Stimulated activated CD4-positive, alpha-beta T cell treated with anti-CD3 and anti-CD28 coated beads, TNF-alpha, amount 100 ng/mL, for 1 hour (primary cell): Measurements from ENCODE around the gene KRT6C.
"Not testable (repeated sequence)": the region's sequence is repeated elsewhere in the genome, so short reads cannot be mapped to it uniquely, and the experiment has no call there.

Experiments used
- DNase-seq, 3 donors: peaks; one replicate each; pipeline ENCODE4 v3.0.0-alpha.2; 2020; ENCODE audit warnings: low read depth in 3 of 3, low spot score in 1 of 3

KRT6C gene

DNA sequence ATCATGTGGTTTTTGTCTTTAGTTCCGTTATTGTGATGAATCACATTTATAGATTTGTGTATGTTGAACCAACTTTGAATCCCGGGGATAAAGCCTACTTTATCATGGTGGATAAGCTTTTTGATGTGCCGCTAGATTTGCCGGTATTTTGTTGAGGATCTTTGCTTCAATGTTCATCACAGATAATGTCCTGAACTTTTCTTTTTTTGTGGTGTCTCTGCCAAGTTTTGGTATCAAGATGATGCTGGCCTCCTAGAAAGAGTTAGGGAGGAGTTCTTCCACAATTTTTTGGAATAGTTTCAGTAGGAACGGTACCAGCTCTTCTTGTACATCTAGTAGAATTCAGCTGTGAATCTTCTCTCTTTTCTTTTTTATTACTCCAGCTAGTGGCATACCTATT lies 14.7 kb downstream of the KRT6C start:
- DNase-seq = no peak

DNA sequence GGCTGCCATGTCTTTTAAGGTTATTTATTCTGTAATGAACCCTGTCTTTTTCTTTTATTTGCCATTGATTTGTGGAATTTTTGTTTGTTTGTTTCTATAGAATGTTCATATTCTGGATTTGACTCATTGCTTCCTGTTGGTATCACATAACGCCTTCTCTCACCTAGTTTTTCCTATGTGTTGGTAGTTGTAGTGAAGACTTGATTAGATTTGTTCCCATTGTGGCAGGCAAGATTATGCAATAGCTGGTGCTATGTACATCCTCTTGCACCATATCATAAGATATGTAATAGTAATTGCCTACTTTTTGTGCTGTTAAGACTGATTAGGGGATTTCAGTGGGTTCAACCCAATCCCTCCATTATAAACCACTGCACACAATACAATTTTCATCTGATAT lies 17.8 kb downstream of the KRT6C start:
- no peak for DNase-seq

DNA sequence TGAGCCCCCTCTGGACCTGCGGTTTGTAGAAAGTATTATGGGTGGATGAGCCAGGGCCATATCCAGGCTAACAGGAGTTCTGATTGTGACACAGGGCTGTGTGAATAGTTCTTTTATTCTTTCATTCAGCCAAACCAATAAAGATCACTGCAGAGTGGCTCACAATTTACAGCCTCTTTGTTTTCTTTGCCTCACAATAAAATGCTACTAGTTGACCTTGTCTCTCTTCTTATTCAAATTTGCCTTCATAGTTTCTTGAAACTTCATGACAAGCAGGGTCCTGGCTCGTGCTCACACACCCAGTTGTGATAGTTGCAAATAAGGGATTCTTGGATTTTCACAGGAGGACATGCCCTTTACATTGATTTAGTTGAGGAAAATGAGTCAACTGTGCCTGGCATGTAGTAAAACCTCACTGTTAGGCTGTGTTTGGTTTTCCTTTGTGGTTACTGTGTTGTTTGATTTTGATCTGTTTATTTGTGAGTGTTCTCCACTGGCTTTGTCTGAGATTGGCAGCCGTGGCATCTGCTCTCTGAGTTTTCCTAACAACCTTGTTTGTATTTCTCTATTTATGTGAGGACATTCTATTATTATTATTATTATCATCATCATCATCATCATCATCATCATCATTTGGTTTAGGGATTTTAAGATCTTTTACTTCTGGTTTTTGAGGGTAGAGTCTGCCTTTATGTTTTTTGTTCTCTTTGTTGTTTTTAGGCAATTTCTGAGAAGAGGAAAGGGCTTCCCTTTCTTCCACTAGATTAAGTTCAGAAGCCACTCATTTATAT lies 19.0 kb downstream of the KRT6C start:
- DNase-seq = no peak

DNA sequence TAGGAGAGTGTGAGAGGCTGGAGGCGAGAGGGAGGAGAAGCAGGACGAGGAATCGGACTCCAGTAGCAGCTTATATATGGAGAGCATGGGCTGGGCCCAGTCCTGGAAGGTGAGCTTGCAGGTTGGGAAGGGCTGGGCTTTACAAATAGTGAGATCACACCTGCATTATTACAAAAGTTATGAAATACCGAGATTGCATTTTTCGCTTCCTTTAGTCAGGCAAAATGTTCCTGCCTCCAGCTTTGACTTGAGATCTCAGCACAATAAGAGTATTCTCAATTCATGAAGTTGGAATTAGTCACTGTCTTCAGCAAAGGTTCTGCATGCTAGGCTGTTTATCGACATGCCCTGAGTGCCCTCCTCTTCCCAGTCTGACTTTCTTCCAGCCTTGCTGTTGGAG lies 21.5 kb downstream of the KRT6C start, which contains the start of gene KRT6B:
TSS of gene KRT6B (minus strand) at position 46 of the 400 bp plus-strand sequence. CDS start 68 bp downstream, outside the sequence.
- no peak for DNase-seq

DNA sequence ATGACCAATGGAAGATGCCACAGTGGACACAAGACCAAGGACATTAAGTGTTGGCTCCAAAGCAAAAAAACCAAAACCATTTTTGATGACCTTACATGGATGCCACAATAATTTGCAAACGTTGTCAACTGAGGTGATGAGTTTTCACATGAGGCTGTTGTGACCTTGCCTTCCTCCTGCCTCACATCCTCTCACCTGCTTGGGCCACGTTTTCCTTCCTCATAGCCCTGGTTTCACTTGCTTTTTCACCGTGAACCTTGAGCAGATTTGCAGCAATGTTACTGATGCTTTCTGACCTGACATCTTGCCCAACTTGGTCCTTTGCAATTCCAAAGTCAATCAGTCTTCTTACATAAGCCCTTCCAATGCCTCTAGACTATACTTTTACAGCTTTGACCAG lies 25.4 kb downstream of the KRT6C start:
- no peak for DNase-seq

GRCh38 chr12:52447196-52447595 lies 26.4 kb downstream of the KRT6C start:
- DNase-seq = not testable (repeated sequence)

DNA sequence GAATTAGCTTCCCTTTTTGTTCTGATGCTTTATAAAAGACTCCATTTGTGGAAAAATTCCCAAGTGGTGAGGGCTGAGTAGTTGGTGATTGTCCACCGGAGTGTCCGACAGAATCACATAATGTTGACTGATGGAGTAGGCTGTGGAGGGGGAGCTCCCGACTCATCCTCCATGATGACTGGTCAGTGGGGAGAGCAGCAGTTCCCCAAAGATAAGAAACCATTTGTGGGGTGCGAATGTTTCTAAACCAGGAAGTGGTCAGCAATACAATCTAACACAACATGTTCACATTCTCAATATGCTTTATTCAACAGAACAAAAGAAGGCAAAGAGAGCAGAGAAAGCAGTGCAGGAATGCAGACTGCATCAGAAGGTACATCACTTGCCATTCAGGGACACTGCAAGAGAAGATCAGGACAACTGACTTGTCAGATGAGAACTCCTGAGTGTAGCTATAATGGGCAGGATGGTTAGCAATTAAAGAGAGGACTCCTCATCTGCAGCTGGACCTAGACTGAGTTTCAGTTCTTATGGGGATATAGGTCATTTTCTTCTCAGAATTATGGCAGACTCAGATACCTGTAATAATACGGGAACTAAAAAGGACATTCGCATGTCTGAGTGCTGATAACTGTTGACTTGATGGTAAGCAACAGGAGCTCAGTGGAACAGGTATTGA lies 27.1 kb downstream of the KRT6C start:
- DNase-seq = no peak

DNA sequence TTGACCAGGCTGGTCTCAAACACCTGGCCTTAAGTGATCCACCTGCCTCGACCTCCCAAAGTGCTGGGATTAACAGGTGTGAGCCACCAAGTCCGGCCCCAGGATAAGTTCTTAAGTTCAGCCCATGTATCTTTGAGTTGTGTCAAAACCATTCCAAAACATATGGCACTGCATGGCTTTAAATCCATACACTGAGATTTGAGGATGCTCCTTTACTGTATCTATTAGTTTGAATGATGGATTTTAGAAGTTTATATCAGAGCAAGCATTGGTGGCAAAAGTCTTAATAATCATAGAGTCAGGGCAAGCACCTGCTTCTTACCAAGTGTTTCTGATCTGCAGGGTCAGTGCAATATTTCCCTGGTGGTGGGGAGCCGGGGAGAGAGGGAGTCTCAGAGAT lies 27.7 kb downstream of the KRT6C start:
- no peak for DNase-seq

GRCh38 chr12:52444647-52445595 lies 28.7 kb downstream of the KRT6C start:
- DNase-seq = no peak

GRCh38 chr12:52443966-52444365 lies 29.6 kb downstream of the KRT6C start:
- no peak for DNase-seq

DNA sequence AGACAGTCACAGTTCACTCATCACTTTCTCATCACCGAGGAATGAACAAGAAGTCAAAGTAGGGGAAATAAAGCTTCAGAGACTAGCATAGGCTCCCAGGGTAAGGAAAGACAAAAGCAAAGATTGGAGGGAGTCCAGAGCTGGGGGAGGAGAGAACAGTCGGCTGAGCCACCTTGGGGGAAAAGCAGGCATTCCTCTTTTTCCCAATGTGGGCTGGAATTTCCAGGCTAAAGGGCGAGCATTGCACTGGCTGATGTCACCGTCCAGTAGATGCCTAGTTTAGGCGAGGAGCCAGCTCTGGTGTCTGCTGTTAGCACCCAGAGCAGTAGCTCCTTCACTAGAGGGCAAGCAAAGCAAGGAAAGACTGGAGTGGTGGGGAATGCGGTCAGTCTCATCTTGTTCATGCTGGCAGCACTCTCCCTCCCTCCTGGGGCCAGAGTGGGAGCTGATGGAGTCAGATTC lies 31.0 kb downstream of the KRT6C start:
- DNase-seq = no peak

DNA sequence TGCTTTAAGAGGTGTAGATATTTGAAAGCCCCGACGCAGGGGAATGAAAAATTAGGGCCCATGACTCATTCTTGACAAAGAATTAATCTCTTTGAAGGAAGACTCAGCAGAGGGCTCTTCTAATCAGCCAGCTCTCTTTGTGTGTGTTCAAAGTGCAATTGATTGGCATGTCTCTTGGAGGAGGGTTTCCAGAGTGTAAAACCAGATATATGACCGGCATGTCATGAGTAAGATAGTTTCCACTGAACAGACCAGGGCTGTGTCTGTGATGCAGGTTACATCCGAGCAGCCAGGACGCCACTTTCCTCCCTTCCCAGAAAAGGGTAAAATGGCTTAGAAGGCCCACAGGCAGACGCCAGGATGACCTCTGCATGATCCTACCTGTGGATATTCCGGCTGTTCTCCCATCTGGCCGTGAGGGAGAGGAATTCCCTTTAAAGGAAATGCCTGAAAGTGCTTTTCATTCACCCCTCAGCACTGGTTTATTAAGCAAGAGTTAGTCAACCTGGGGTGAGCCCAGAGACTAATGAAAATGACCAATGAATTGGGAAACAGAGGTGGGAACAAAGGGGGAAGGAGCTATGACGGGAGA lies 32.2 kb downstream of the KRT6C start:
- no peak for DNase-seq

- no peak for DNase-seq
These were observed 32.7 kb downstream of the KRT6C start for GRCh38 chr12:52440821-52441319.

DNA sequence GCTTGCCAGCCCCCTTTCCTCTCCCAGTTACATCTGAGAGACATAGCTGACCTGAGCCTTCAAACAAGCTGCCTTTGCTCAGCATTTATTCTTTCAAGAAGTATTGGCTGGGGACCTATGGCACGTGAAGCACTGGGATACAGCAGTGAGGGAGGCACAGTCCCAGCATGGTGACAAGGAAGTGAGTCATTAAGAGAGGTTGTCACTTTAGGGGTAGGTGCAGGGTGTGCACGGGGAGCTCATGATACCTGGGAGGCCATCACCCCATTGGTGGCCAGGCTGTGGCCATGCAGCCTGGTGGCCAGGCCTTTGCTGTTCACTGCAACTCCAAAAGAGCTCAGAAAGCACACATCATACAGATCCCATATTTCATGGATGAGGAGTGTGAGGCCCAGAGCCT lies 33.8 kb downstream of the KRT6C start:
- DNase-seq = no peak

DNA sequence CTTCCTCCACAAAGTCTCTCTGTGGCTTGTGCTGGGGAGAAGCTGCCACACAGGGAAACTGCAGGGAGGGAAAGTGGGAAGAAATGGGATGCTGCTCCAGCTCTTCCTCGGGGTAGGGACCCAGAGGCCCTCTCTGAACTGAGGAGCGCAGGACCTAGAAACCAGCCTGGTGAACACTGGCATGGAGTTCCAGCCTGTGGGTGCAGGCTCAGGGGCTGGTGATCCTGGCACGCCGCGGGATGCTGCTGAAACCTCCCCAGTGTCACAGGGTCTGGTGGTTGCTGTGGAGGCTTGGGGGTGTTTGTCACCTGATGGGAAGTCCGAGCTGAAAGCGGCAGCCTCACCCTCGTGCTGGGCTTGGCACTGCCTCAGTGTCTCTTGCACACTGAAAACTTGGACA lies 34.2 kb downstream of the KRT6C start:
- DNase-seq = no peak

GRCh38 chr12:52438305-52439301 lies 35.0 kb downstream of the KRT6C start:
- DNase-seq = no peak

DNA sequence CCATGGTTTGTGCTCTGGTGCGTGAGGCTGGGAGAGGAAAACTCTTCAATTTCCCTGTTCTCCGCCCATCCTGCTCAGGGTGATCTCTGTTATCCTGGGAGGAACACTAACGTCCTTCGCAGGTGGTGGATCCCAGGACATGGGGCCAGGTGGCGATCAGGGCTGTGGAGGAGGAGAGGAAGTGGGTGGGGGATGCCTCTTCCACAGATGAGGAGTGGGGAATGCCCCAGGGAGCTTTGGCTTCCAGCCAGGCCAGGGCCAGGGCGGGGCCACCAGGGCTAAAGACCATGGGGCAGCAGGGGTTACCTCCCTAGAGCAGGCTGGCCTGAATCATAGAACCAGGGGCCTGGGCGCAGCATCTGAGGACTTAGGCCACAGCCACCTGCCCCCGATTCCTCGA lies 36.1 kb downstream of the KRT6C start:
- no peak for DNase-seq

DNA sequence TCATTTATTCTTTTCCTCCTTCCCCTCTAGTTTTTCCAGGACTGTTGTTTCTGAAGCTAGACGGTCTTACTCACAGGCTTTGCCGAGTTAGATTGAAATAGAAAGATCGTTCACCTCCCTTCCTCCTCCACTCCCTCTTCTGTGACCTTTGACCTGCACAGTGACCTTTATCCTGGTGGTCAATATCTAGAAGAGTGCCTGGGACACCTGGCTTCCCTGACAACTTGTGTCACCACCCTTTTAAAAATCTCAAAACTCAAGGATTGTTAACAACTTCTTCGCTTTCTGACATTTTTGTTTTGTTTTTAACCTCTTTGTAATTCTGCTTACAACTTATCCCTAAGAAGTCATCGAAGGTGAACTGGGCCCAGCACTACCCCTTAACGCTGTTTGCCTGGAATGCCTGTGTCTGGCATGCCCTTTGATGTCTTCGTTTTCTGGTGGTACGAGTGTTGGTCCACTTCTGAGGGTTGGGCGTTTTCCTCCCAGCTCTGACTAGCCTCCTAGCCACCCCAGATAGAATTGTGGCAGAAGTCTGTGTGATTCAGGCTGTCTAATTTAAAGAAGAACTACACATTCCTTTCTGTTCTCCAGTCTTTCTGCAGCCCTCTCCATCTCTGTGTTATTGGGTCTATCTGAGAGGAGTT lies 36.7 kb downstream of the KRT6C start:
- DNase-seq = no peak
